Fibroblast of skin of left biceps (primary cell): Measurements from ENCODE around the gene TET2.

ENCODE experiments used
- DNase-seq, 2 experiments: peaks; one replicate each; pipeline ENCODE4 v3.0.0-alpha.2; 2013; ENCODE audit warnings: low read depth in 2 of 2

Gene TET2

GRCh38 chr4:105140684-105141490, 5.8 kb upstream of the TET2 start:
- DNase-seq, result no peak

- DNase-seq, result no peak
Measured at GRCh38 chr4:105145156-105145902, 1.3 kb upstream of the TET2 start.

- no peak for DNase-seq
Measured at GRCh38 chr4:105145903-105146275, 787 bp upstream of the TET2 start.

- no peak for DNase-seq
Measured at GRCh38 chr4:105147016-105147552, 408 bp downstream of the TET2 start.

- no peak for DNase-seq
Measured at GRCh38 chr4:105147553-105148161, 981 bp downstream of the TET2 start.

GRCh38 chr4:105148356-105148755, 1.7 kb downstream of the TET2 start:
- DNase-seq, result no peak

GRCh38 chr4:105148776-105149175, 2.1 kb downstream of the TET2 start:
- DNase-seq, result no peak

- no peak for DNase-seq
Measured at GRCh38 chr4:105149771-105150170, 3.1 kb downstream of the TET2 start.

GRCh38 chr4:105150503-105150902, 3.8 kb downstream of the TET2 start:
- DNase-seq, result no peak

- no peak for DNase-seq
Measured at GRCh38 chr4:105153749-105154148, 7.1 kb downstream of the TET2 start.

GRCh38 chr4:105154576-105154975, 7.9 kb downstream of the TET2 start:
- no peak for DNase-seq

- DNase-seq, result no peak
Measured at GRCh38 chr4:105155426-105155825, 8.8 kb downstream of the TET2 start.

GRCh38 chr4:105158837-105159236, 12.2 kb downstream of the TET2 start:
- no peak for DNase-seq

- DNase-seq, result no peak
Measured at GRCh38 chr4:105162123-105162796, 15.6 kb downstream of the TET2 start.

- no peak for DNase-seq
Measured at GRCh38 chr4:105164548-105164947, 17.9 kb downstream of the TET2 start.

GRCh38 chr4:105166066-105166465, 19.4 kb downstream of the TET2 start:
- DNase-seq, result no peak

GRCh38 chr4:105170711-105171110, 24.0 kb downstream of the TET2 start:
- DNase-seq, result no peak

GRCh38 chr4:105171912-105172311, 25.2 kb downstream of the TET2 start:
- no peak for DNase-seq

- DNase-seq, result no peak
Measured at GRCh38 chr4:105174098-105174497, 27.4 kb downstream of the TET2 start.

GRCh38 chr4:105179539-105180401, 33.1 kb downstream of the TET2 start:
- DNase-seq, result no peak

- no peak for DNase-seq
Measured at GRCh38 chr4:105181259-105181658, 34.6 kb downstream of the TET2 start.
